Measurements from ENCODE around the gene TMEM117. TPM values are rescaled to one million over a fixed set of nuclear protein-coding genes. Genes with fewer than 3 reads are reported as not detected.
"Not testable (repeated sequence)": the region's sequence is repeated elsewhere in the genome, so short reads cannot be mapped to it uniquely, and the experiment has no call there.

Gene TMEM117
- total RNA-seq, 1 experiment from 2014 or later: 8.2 TPM

DNA sequence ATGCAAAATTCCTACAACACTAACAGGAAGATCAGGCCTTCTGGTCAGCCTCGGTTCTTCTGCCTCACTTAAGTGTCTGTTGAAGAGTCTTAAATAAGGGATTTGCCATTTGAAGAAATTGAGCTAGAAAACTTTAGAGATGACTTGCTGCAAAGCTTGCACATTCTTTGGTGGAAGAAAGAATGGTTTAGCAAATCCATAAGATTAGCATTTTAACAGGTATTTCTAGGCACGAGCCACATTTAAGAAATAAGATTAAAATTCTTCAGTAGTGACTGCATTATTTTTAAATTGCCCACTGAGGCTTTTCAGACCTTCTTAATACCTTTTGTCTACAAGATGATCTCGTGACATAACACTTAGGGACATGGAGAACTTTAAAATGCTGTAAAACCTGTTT, 327.1 kb downstream of the TMEM117 start:
- H3K27me3 ChIP-seq (replicated peaks): no peaks in the 10 kb centered on the region
- no peak overlapping the region for H3K4me3 ChIP-seq
- no peak overlapping the region for H3K27ac ChIP-seq
- no peak for DNase-seq (ENCODE audit: low read depth in 1 of 2, low spot score in 2 of 2)
- H3K36me3 ChIP-seq: no peaks in the 10 kb centered on the region
- H3K4me1 ChIP-seq (replicated peaks): no peaks in the 10 kb centered on the region
- H3K9me3 ChIP-seq (replicated peaks): no peaks in the 10 kb centered on the region

DNA sequence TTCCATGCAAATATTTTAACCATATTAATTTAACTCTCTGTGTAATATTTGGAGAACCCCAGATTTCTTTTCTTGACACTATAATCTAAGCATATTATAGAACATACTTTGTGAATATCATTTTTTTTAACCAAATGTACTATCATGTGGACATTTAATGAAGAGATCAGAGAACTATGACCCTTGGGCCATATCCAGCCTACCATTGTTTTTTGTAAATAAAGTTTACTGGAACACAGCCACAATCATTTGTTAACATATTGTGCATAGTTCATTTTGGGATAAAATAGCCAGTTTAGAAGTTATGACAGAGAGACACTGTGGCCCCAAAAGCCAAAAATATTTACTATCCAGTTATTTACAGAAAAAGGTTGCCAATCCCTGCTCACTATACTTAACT, 338.2 kb downstream of the TMEM117 start:
- H3K27ac ChIP-seq: no peak overlapping the region
- H3K4me3 ChIP-seq: no peak overlapping the region
- H3K27me3 ChIP-seq (replicated peaks): no peaks in the 10 kb centered on the region
- no peaks in the 10 kb centered on the region for H3K9me3 ChIP-seq (replicated peaks)
- H3K4me1 ChIP-seq (replicated peaks): no peaks in the 10 kb centered on the region
- H3K36me3 ChIP-seq: no peaks in the 10 kb centered on the region
- no peak for DNase-seq (ENCODE audit: low read depth in 1 of 2, low spot score in 2 of 2)

DNA sequence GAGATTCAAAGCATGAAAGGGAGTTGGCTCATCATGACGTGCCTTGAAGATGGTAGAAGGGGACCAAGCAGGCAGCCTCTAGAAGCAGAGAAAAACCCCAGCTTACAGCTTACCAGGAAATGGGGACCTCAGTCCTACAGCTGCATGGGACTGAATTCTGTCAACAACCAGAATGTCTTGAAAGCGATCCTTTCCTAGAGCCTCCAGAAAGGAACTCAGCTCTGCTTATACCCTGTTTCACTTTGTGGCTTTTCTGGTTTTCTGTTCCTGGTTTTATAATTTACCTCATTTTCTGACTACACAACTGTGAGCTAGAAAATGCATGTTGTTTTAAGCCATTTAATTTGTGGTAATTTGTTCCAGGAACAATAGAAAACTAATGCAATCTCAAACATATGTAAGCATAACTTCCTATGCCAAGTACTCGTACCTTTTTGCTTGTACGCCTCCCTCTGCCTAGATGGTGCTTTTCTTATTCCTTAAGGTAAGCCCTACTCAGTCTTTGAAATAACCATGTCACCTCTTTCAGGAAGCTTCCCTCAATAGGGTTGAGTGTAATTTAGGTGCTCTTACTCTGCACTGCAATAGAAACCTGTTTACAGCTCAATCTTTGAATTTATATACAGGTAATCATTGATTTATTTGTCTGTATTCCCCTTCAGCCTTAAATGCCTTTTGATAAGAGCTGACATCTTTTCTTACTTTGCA, 348.8 kb downstream of the TMEM117 start:
- Histone ChIP-seq H3K27ac (no peak overlapping the region), H3K4me1 (replicated peaks) (no peaks in the 10 kb centered on the region), H3K27me3 (replicated peaks) (no peaks in the 10 kb centered on the region), H3K4me3 (no peak overlapping the region), H3K9me3 (replicated peaks) (no peaks in the 10 kb centered on the region), H3K36me3 (no peaks in the 10 kb centered on the region)
- DNase-seq (ENCODE audit: low read depth in 1 of 2, low spot score in 2 of 2): no peak

DNA sequence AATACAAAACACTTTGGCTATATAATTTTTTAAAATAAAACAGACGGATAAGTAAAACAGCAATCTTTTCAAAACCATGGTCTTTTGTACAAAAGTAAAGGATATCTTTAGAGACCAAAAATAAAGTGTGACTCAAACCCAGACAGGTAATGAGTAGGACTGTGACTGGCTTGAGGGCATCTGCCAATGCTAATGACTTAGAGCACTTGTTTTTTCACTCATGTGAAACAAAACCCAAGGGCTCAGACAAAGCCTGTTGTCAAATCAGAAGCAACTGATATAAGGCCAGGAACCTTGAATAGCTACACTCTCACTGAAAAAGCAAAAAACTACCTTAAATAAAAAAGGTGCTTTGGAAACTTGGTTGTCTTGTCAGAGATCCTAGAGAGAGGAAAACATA, 357.4 kb downstream of the TMEM117 start:
- Histone ChIP-seq H3K27me3 (replicated peaks) (no peaks in the 10 kb centered on the region), H3K4me3 (no peak overlapping the region), H3K4me1 (replicated peaks) (no peaks in the 10 kb centered on the region), H3K9me3 (replicated peaks) (no peaks in the 10 kb centered on the region), H3K27ac (no peak overlapping the region), H3K36me3 (no peaks in the 10 kb centered on the region)
- no peak for DNase-seq (ENCODE audit: low read depth in 1 of 2, low spot score in 2 of 2)

DNA sequence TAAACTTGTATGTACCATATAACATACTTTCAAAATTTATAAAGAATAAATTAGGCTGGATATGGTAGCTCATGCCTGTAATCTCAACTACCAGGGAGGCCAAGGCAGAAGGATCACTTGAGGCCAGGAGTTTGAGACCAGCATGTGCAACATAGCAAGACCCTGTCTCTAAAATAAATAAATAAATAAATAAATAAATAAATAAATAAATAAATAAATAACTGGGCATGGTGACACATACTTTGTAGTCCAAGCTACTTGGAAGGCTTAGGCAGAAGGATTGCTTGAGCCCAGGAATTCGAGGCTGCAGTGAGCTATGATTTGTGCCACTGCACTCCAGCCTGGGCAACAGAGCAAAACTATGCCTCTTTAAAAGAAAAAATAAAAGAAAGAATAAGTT, 359.8 kb downstream of the TMEM117 start:
- not testable (repeated sequence) for DNase-seq (ENCODE audit: low read depth in 1 of 2, low spot score in 2 of 2)

DNA sequence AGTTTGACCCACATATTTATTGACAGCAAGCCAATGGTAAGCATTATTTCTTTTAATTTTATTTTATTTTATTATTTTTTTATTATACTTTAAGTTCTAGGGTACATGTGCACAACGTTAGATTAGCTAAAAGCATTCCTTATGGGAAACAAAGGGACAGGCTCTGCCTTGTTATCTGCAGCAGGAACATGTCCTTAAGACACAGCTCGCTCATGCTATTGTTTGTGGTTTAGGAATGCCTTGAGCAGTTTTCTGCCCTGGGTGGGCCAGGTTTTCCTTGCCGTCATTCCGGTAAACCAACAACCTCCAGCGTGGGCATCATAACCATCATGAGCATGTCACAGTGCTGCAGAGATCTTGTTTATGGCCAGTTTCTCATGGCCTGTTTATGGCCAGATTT, 370.2 kb downstream of the TMEM117 start:
- no peak overlapping the region for H3K4me3 ChIP-seq
- no peaks in the 10 kb centered on the region for H3K27me3 ChIP-seq (replicated peaks)
- no peaks in the 10 kb centered on the region for H3K4me1 ChIP-seq (replicated peaks)
- no peaks in the 10 kb centered on the region for H3K36me3 ChIP-seq
- DNase-seq (ENCODE audit: low read depth in 1 of 2, low spot score in 2 of 2): no peak
- no peaks in the 10 kb centered on the region for H3K9me3 ChIP-seq (replicated peaks)
- H3K27ac ChIP-seq: no peak overlapping the region

More for the DNA sequence above, 359.8 kb downstream of the TMEM117 start:
- not testable (repeated sequence) for H3K36me3 ChIP-seq; H3K27me3 ChIP-seq (replicated peaks); H3K27ac ChIP-seq; H3K4me3 ChIP-seq; H3K4me1 ChIP-seq (replicated peaks); H3K9me3 ChIP-seq (replicated peaks)

DNA sequence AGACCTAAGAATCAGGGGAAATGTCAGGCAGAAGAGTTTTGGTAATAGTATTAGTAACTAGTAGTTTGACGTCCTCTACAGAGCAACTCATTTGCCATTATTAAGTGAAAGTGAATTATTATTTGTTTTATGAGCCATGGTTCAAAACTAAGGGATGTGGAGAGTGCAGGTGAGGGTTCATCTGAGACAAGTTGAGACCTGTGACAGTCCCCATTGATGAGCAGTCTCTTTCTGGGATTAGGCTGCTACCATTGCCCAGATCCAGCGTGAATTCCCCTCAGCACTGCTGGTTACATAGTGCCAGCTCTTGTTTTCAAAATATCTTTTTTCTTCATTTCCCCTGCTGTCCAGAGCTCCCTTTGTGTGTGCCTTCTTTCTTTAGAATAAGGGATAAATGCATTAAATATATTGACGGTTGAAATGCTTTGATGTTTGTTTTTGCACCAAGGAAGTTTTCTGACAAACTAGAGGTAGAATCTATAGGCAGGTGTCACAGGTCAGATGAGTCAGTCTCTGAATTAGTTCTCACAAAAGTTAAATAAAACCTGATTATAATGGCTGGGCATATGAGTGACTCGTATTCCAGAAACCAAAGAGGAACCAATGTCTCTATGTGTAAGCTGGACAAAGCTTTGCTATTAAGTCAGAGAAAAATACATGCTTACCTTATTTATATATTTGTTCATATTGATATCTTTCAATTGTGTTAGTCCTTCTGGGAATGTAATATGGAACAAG, 381.4 kb downstream of the TMEM117 start:
- Histone ChIP-seq H3K27ac (no peak overlapping the region), H3K9me3 (replicated peaks) (no peaks in the 10 kb centered on the region), H3K27me3 (replicated peaks) (no peaks in the 10 kb centered on the region), H3K36me3 (no peaks in the 10 kb centered on the region), H3K4me1 (replicated peaks) (no peaks in the 10 kb centered on the region), H3K4me3 (no peak overlapping the region)
- no peak for DNase-seq (ENCODE audit: low read depth in 1 of 2, low spot score in 2 of 2)

DNA sequence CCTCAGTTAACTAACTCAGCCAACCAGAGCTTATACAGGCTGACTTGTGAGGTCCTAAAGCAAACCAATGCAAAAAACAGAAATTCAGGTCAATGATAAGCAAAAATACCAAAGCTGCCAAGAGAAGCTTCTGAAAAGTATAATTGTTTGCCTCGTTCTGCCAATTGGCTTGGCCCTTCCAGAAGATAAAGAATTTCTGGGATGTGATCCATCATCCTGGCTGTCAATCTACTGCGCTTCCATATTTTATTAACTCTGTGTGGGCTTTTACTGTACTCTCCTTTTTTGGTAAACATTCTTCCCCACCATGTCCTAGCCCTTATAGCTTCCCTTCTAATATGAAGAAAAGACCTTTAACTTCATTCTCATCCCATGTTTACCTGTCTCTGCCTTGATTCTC, 387.9 kb downstream of the TMEM117 start:
- Histone ChIP-seq H3K4me3 (no peak overlapping the region), H3K4me1 (replicated peaks) (no peaks in the 10 kb centered on the region), H3K27ac (no peak overlapping the region), H3K27me3 (replicated peaks) (no peaks in the 10 kb centered on the region), H3K36me3 (no peaks in the 10 kb centered on the region), H3K9me3 (replicated peaks) (no peaks in the 10 kb centered on the region)
- no peak for DNase-seq (ENCODE audit: low read depth in 1 of 2, low spot score in 2 of 2)

DNA sequence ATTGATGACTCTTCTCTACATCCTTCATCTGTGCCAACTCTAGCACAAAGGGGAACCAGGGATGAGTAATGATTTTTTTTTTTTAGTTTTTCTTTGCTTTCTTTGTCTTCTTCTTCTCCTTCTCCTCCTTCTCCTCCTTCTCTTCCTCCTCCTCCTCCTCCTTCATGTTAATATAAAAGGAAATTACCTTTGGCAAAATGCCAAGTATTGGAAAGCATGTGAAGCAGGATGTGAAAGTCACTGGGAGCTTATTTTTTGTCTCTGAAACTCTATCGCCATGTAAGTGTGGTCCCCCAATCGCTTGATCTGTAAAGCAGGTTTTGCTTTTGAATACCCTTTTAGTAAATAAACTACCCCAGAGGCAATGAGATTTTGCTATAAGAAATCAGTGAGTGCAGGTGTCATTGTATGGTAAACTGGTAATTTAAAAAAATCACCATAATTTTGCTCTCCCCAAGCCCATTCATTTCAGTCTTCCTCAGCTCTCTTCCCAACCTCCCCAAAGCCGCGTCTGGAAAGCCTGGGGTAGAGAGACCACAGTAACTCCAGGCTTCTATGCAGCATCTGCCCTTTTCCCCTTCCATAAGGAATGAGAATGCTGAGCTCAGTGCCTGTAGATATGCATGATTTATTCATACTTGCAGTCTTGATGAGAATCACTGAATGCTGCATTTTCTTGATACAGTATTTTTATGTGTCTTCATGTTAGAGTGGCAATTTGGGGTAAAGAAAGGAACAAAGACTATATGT, 388.7 kb downstream of the TMEM117 start:
- no peak overlapping the region for H3K4me3 ChIP-seq
- no peaks in the 10 kb centered on the region for H3K4me1 ChIP-seq (replicated peaks)
- no peak for DNase-seq (ENCODE audit: low read depth in 1 of 2, low spot score in 2 of 2)
- no peaks in the 10 kb centered on the region for H3K36me3 ChIP-seq
- no peak overlapping the region for H3K27ac ChIP-seq
- no peaks in the 10 kb centered on the region for H3K27me3 ChIP-seq (replicated peaks)
- no peaks in the 10 kb centered on the region for H3K9me3 ChIP-seq (replicated peaks)

DNA sequence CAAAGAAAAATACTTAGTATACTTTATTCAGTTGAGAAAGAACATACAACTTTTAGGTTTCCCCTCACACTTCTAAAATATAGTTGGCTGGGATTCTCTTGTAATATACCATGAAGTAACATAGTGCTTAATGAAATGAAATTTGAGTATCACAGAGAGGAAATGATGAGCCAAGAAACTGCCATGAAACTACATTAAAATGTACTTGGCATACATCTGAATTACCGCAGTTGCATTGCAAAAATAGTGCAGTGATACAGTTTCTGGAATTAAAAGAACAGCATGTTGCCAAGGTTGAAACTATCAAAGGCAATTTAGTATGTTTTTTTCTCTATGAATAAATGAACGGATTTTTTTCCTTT, 389.2 kb downstream of the TMEM117 start:
- Histone ChIP-seq H3K27me3 (replicated peaks) (no peaks in the 10 kb centered on the region), H3K36me3 (no peaks in the 10 kb centered on the region), H3K4me3 (no peak overlapping the region), H3K27ac (no peak overlapping the region), H3K9me3 (replicated peaks) (no peaks in the 10 kb centered on the region), H3K4me1 (replicated peaks) (no peaks in the 10 kb centered on the region)
- DNase-seq (ENCODE audit: low read depth in 1 of 2, low spot score in 2 of 2): no peak

DNA sequence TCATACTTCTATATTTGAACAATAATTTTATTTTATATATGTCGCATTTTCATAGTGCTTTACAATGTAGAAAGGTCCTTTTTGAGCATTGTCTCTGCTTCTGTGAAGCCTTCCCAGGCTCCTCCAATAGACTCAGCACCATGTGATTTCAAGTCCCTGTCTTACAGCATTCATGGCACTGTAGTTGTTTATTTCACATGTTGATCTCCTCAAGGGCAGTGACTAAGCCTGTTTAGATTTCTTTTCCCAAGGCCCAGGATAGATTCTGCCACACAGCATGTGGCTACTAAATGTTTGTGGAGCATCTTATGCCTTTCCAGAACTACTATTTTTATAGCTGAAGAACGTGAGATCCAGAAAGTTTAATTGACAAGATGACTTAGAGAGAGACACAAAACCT, 391.7 kb downstream of the TMEM117 start:
- no peak for DNase-seq (ENCODE audit: low read depth in 1 of 2, low spot score in 2 of 2)
- H3K36me3 ChIP-seq: no peaks in the 10 kb centered on the region
- no peaks in the 10 kb centered on the region for H3K9me3 ChIP-seq (replicated peaks)
- H3K4me3 ChIP-seq: no peak overlapping the region
- no peak overlapping the region for H3K27ac ChIP-seq
- no peaks in the 10 kb centered on the region for H3K27me3 ChIP-seq (replicated peaks)
- no peaks in the 10 kb centered on the region for H3K4me1 ChIP-seq (replicated peaks)

DNA sequence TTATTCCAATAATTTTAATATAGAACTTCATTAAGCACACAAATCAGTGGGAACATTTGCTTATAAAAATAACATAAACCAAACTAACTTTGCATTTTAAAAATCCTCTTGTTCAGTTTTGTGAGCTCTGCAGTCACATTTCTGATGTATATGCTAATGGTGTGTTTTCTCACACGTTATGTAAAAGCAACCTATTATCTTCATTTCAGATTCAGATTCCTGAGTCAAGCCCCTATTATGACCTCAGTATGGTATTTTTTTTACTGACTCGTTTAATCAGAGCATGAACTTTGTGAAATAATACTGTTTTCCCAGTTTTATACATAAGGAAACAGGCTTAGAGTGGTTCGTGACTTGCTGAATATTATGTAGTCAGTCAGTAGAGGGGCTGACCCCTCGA, 394.0 kb downstream of the TMEM117 start:
- no peaks in the 10 kb centered on the region for H3K27me3 ChIP-seq (replicated peaks)
- H3K4me3 ChIP-seq: no peak overlapping the region
- H3K27ac ChIP-seq: no peak overlapping the region
- H3K4me1 ChIP-seq (replicated peaks): no peaks in the 10 kb centered on the region
- no peaks in the 10 kb centered on the region for H3K9me3 ChIP-seq (replicated peaks)
- H3K36me3 ChIP-seq: no peaks in the 10 kb centered on the region
- no peak for DNase-seq (ENCODE audit: low read depth in 1 of 2, low spot score in 2 of 2)

DNA sequence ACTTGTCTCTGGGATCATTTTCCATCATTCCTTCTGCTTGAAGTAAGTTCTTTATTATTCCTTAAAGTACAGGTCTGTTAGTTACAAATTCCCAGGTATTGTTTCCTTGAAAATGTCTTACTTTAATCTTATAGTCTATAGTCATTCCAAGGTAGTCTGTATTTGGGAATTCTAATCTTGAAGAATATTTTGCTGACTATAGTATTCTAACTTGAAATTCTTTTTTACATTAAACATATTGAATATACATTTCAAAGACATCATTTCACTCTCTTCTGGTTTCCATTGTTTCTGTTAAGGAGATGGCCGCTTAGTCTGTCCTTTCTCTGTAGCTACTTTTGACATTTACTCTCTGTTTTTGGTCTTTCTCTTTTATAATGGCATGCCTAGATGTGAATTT, 399.8 kb downstream of the TMEM117 start:
- Histone ChIP-seq H3K9me3 (replicated peaks) (no peaks in the 10 kb centered on the region), H3K36me3 (no peaks in the 10 kb centered on the region), H3K4me1 (replicated peaks) (no peaks in the 10 kb centered on the region), H3K4me3 (no peak overlapping the region), H3K27me3 (replicated peaks) (no peaks in the 10 kb centered on the region), H3K27ac (no peak overlapping the region)
- DNase-seq (ENCODE audit: low read depth in 1 of 2, low spot score in 2 of 2): no peak

DNA sequence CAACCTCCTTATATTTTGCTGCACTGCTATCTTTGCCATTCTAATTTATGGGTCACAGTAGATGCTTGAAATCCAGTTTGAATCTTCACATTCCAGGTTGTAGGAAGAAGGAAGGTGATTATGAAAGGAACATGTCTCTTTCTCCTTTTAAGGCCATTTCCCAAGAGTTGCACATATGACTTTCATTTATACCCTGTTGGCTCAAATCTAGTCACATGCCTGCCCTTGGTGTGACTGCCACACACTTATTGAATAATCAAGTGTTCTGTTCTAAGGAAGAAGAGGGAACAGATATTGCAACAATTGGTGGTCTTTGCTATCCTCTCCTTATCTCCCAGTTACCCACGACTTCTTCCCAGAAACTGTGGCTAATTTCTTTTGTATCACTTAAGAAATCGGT, 404.3 kb downstream of the TMEM117 start:
- no peak overlapping the region for H3K4me3 ChIP-seq
- H3K4me1 ChIP-seq (replicated peaks): no peaks in the 10 kb centered on the region
- no peaks in the 10 kb centered on the region for H3K36me3 ChIP-seq
- no peaks in the 10 kb centered on the region for H3K9me3 ChIP-seq (replicated peaks)
- H3K27ac ChIP-seq: no peak overlapping the region
- no peak for DNase-seq (ENCODE audit: low read depth in 1 of 2, low spot score in 2 of 2)
- H3K27me3 ChIP-seq (replicated peaks): no peaks in the 10 kb centered on the region

Data from SJSA1 (cell line).